ENCODE results near the gene RIMS1.

The RIMS1 gene

GRCh38 chr6:72446430-72446829 lies 560.1 kb downstream of the RIMS1 start:
- H3K27me3 ChIP-seq (ENCODE audit: control insufficient read depth, insufficient read depth, low read length, poor library complexity, severe bottlenecking): no peaks in the 10 kb centered on the region
- 80% methylated on average over 1 of the region's 1 CpG; no CpG with 5 or more reads in 1 of the 2 experiments for WGBS, 2 experiments
- no peak overlapping the region for H3K27ac ChIP-seq (ENCODE audit: insufficient read depth, low read depth, low read length, poor library complexity, severe bottlenecking)
- no peaks in the 10 kb centered on the region for H3K36me3 ChIP-seq (ENCODE audit: control insufficient read depth, insufficient read depth, low read length)
- H3K4me1 ChIP-seq (ENCODE audit: control insufficient read depth, insufficient read depth, low read length): no peaks in the 10 kb centered on the region
- no peaks in the 10 kb centered on the region for H3K9me3 ChIP-seq (ENCODE audit: control insufficient read depth, low read length)
- no peak overlapping the region for H3K4me3 ChIP-seq (ENCODE audit: insufficient read depth, low read depth, low read length)
